Sigmoid colon (tissue), 7 donors: ENCODE measurements around the gene RBFOX1. TPM values are rescaled to one million over a fixed set of nuclear protein-coding genes. Genes with fewer than 3 reads are reported as not detected.

Experiments
- DNase-seq: peaks from one replicate; pipeline ENCODE4 v3.0.0-alpha.2; 2019
- H3K27ac ChIP-seq, 4 donors: fragments of 200-600 bp; sonication (generic); one replicate each; pipeline ENCODE4 v1.5.1; 2016 to 2019; ENCODE audit warnings: mild to moderate bottlenecking in 1 of 4
- H3K27me3 ChIP-seq, 3 donors: fragments of 200-600 bp; sonication (generic); one replicate each; pipeline ENCODE4 v1.5.1; 2019; ENCODE audit warnings: mild to moderate bottlenecking in 1 of 3
- H3K36me3 ChIP-seq, 4 donors: fragments of 200-600 bp; sonication (generic); one replicate each; pipeline ENCODE4 v1.5.1; 2016 to 2019
- H3K4me1 ChIP-seq, 4 donors: fragments of 200-600 bp; sonication (generic); one replicate each; pipeline ENCODE4 v1.5.1; 2017 to 2019
- H3K4me3 ChIP-seq, 4 donors: fragments of 200-600 bp; sonication (generic); one replicate each; pipeline ENCODE4 v1.5.1; 2017 to 2019; ENCODE audit warnings: mild to moderate bottlenecking in 2 of 4, moderate library complexity in 1 of 4
- H3K9me3 ChIP-seq, 4 donors: fragments of 200-600 bp in 3 of 4; sonication (generic) in 3 of 4; one replicate each; pipeline versions ENCODE4 v1.5.1 to v1.6.1; 2013 to 2019
- EP300 ChIP-seq, 4 donors: sonication (generic); formaldehyde crosslinking; IDR thresholded peaks; one replicate each; pipeline ENCODE4 v1.6.1; 2017; ENCODE audit warnings: antibody characterized with exemption in 4 of 4
- POLR2A ChIP-seq, 2 donors: fragments of 450-650 bp; IDR thresholded peaks; one replicate each; pipeline ENCODE4 v1.6.1; 2016; ENCODE audit warnings: antibody characterized with exemption in 2 of 2, mild to moderate bottlenecking in 2 of 2, moderate library complexity in 2 of 2
- POLR2AphosphoS5 ChIP-seq, 4 donors: sonication (generic); formaldehyde crosslinking; IDR thresholded peaks; one replicate each; pipeline ENCODE4 v1.6.1; 2017; ENCODE audit warnings: antibody characterized with exemption in 4 of 4
- WGBS, 2 donors: extraction: QIAGEN DNeasy Blood & Tissue Kit; methylation state at CpG; one replicate each; pipeline ENCODE4 v1.1.7; 2013; 5-methylcytosine and 5-hydroxymethylcytosine counted together
- intact Hi-C: fragments of 100-400 bp; cut with DNase I; formaldehyde crosslinking; loops from one replicate; pipeline ENCODE4 v1.15.1; 2023
- polyA plus RNA-seq, 3 donors: library from polyadenylated mRNA; stranded (reverse); fragments of 200-250 nt; gene quantifications; one replicate each; pipeline ENCODE4 v1.2.3, GENCODE V29; 2013
- total RNA-seq, 4 donors: library from RNA; depleted of rRNA; stranded (reverse); fragments of >200 nt; gene quantifications; one replicate each; pipeline ENCODE4 v1.1.0, GENCODE V29; 2016
- TF ChIP-seq, protein P1 (sequence below), 4 experiments: fragments of 450-650 bp in 3 of 4; fragments of 200-600 bp in 1 of 4; IDR thresholded peaks; one replicate each; pipeline ENCODE4 v1.5.1; 2016 to 2019; ENCODE audit warnings: antibody characterized with exemption in 4 of 4, mild to moderate bottlenecking in 3 of 4, moderate library complexity in 2 of 4
- donor health status: healthy with polysubstance abuse.
- donor health status: Bipolar disorder and iron deficiency.
- donor health status: healthy.

The RBFOX1 gene
- total and polyA plus RNA-seq, 7 donors, result under 0.01 to 4.4 (median 0.51) TPM; not detected in 3

- no peaks in the 10 kb centered on the region for H3K9me3 ChIP-seq
- 71 to 86% methylated on average over 8 of the region's 8 CpGs for whole genome bisulfite sequencing, 2 donors
- TF ChIP-seq, protein P1, sequence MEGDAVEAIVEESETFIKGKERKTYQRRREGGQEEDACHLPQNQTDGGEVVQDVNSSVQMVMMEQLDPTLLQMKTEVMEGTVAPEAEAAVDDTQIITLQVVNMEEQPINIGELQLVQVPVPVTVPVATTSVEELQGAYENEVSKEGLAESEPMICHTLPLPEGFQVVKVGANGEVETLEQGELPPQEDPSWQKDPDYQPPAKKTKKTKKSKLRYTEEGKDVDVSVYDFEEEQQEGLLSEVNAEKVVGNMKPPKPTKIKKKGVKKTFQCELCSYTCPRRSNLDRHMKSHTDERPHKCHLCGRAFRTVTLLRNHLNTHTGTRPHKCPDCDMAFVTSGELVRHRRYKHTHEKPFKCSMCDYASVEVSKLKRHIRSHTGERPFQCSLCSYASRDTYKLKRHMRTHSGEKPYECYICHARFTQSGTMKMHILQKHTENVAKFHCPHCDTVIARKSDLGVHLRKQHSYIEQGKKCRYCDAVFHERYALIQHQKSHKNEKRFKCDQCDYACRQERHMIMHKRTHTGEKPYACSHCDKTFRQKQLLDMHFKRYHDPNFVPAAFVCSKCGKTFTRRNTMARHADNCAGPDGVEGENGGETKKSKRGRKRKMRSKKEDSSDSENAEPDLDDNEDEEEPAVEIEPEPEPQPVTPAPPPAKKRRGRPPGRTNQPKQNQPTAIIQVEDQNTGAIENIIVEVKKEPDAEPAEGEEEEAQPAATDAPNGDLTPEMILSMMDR (IDR thresholded peaks at IDR 0.05), result no peak
- TF ChIP-seq POLR2A (IDR thresholded peaks at IDR 0.05) (no peak), POLR2AphosphoS5 (IDR thresholded peaks at IDR 0.05) (no peak)
- no peaks in the 10 kb centered on the region for H3K36me3 ChIP-seq
- intact Hi-C loops, result no loop called here
- no peak overlapping the region for H3K4me3 ChIP-seq
- H3K27ac ChIP-seq, result no peak overlapping the region
- no peaks in the 10 kb centered on the region for H3K4me1 ChIP-seq
- no peaks in the 10 kb centered on the region for H3K27me3 ChIP-seq
- no peak for DNase-seq
Observed at GRCh38 chr16:7330709-7331108, 1.9 kb upstream of the RBFOX1 start.

GRCh38 chr16:7331997-7332396, 648 bp upstream of the RBFOX1 start:
- Histone ChIP-seq H3K27me3 (no peaks in the 10 kb centered on the region), H3K27ac (no peak overlapping the region), H3K9me3 (no peaks in the 10 kb centered on the region), H3K4me3 (no peak overlapping the region), H3K36me3 (no peaks in the 10 kb centered on the region), H3K4me1 (no peaks in the 10 kb centered on the region)
- TF ChIP-seq EP300 (IDR thresholded peaks at IDR 0.05), result no peak
- TF ChIP-seq POLR2A (IDR thresholded peaks at IDR 0.05), result no peak
- TF ChIP-seq, protein P1 (IDR thresholded peaks at IDR 0.05), result no peak
- no peak for TF ChIP-seq POLR2AphosphoS5 (IDR thresholded peaks at IDR 0.05)
- intact Hi-C loops, result no loop called here
- WGBS, 2 donors, result 57 to 64% methylated on average over 6 of the region's 6 CpGs
- no peak for DNase-seq

GRCh38 chr16:7333180-7333725, 608 bp downstream of the RBFOX1 start:
- intact Hi-C loops, result no loop called here
- 58 to 76% methylated on average over 6 of the region's 6 CpGs for WGBS, 2 donors
- TF ChIP-seq POLR2A (IDR thresholded peaks at IDR 0.05), result no peak
- no peak for TF ChIP-seq EP300 (IDR thresholded peaks at IDR 0.05)
- TF ChIP-seq POLR2AphosphoS5 (IDR thresholded peaks at IDR 0.05), result no peak
- TF ChIP-seq, protein P1 (IDR thresholded peaks at IDR 0.05), result no peak
- H3K27ac ChIP-seq, result no peak overlapping the region
- DNase-seq, result no peak
- no peaks in the 10 kb centered on the region for H3K36me3 ChIP-seq
- no peaks in the 10 kb centered on the region for H3K4me1 ChIP-seq
- no peaks in the 10 kb centered on the region for H3K9me3 ChIP-seq
- H3K4me3 ChIP-seq, result no peak overlapping the region
- no peaks in the 10 kb centered on the region for H3K27me3 ChIP-seq

DNA sequence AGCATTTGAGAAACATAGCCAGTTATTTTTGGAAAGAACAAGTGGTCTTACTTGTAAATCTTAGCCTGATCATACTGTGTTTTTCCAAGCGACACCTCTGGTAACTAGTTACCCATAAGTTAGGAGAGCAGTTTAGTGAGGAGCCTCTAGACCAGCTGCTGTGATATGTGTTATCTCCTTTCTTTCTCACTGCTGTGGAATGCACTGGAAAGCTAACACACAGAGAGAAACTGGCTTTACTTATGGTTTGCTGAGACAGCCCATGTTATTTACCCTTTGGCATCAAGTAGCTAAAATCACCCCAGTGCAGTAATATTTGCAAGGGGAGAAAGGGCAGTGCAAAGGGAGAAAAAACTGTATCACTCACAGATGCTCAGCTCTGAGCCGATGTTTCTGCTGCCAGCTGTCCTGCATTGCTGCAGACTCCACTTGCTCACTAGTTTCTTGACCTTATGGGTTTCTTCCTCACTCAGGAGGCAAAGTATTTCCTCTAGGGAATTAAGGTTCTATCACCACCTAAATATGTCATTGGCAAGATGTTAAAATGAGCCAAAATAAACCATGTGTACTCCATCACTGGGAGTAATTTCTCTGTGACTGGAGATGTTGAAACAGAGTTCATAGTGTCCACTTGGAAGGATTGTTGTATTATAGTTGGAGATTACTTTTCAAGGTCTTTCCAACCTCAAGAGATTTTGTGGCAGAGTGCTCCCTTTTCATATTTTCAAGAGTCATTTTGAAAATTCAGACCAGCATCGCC, 2.3 kb downstream of the RBFOX1 start:
- no peak overlapping the region for H3K4me3 ChIP-seq
- intact Hi-C loops, result no loop called here
- TF ChIP-seq EP300 (IDR thresholded peaks at IDR 0.05), result no peak
- TF ChIP-seq, protein P1 (IDR thresholded peaks at IDR 0.05), result no peak
- no peak for TF ChIP-seq POLR2A (IDR thresholded peaks at IDR 0.05)
- TF ChIP-seq POLR2AphosphoS5 (IDR thresholded peaks at IDR 0.05), result no peak
- H3K27ac ChIP-seq, result no peak overlapping the region
- WGBS, 2 donors, result 73 to 74% methylated on average over 3 of the region's 3 CpGs
- no peak for DNase-seq
- H3K9me3 ChIP-seq, result no peaks in the 10 kb centered on the region
- no peaks in the 10 kb centered on the region for H3K27me3 ChIP-seq
- H3K4me1 ChIP-seq, result no peaks in the 10 kb centered on the region
- no peaks in the 10 kb centered on the region for H3K36me3 ChIP-seq
